ENCODE data around the gene MGAM2.

GRCh38 chr7:142098004-142098403 is 13.5 kb upstream of the MGAM2 start:
- TF ChIP-seq CTCF (IDR thresholded peaks at IDR 0.05; ENCODE audit: insufficient read depth, low read length) (no peak), REST (IDR thresholded peaks at IDR 0.05; ENCODE audit: insufficient replicate concordance, low read depth) (no peak), POLR2AphosphoS5 (IDR thresholded peaks at IDR 0.05; ENCODE audit: low read depth) (no peak), GABPA (IDR thresholded peaks at IDR 0.05; ENCODE audit: low read depth) (no peak), SPI1 (IDR thresholded peaks at IDR 0.05; ENCODE audit: borderline replicate concordance, low read depth) (no peak)

All from HL-60 (cell line).